Activated CD4-positive, alpha-beta memory T cell treated with anti-CD3 and anti-CD28 coated beads, Interleukin-2, amount 10 ng/mL, durations not matched to agents 7 days and 5 days (primary cell): Measurements from ENCODE around the gene AP1G1. TPM values are rescaled to one million over a fixed set of nuclear protein-coding genes. Genes with fewer than 3 reads are reported as not detected.
"Not testable (repeated sequence)": the region's sequence is repeated elsewhere in the genome, so short reads cannot be mapped to it uniquely, and the experiment has no call there.

Source experiments
- CTCF ChIA-PET: fragments of 350-600 bp; sonication (Branson Sonifier 250); formaldehyde crosslinking; loops from one replicate; lab custom pipeline; 2021; ENCODE audit warnings: antibody characterized with exemption, inconsistent platforms; lab: Charles Lee
- POLR2A ChIA-PET: fragments of 350-600 bp; sonication (Branson Sonifier 250); formaldehyde crosslinking; loops from one replicate; lab custom pipeline; 2021; ENCODE audit warnings: antibody characterized with exemption; lab: Charles Lee
- DNase-seq: peaks from one replicate; pipeline ENCODE4 v3.0.0-alpha.2; 2020
- H3K27ac Mint-ChIP-seq: one replicate; pipeline ENCODE4 v1.8.0; 2021; ENCODE audit warnings: mild to moderate bottlenecking, mixed read lengths
- H3K27me3 Mint-ChIP-seq: one replicate; pipeline ENCODE4 v1.8.0; 2021; ENCODE audit warnings: mixed read lengths
- H3K36me3 Mint-ChIP-seq: one replicate; pipeline ENCODE4 v1.8.0; 2021; ENCODE audit warnings: low read depth, mixed read lengths
- H3K4me1 Mint-ChIP-seq: one replicate; pipeline ENCODE4 v1.8.0; 2021; ENCODE audit warnings: mixed read lengths
- H3K4me3 Mint-ChIP-seq: one replicate; pipeline ENCODE4 v1.8.0; 2021; ENCODE audit warnings: mild to moderate bottlenecking, mixed read lengths
- H3K9me3 Mint-ChIP-seq: one replicate; pipeline ENCODE4 v1.8.0; 2021; ENCODE audit warnings: mixed read lengths
- total RNA-seq, 2 experiments: library from RNA; stranded (reverse); gene quantifications; one replicate each; pipeline ENCODE4 v1.2.3, GENCODE V29; 2021

The AP1G1 gene
- total RNA-seq, 2 experiments from 2014 or later, result 78.7 to 82.6 TPM

DNA sequence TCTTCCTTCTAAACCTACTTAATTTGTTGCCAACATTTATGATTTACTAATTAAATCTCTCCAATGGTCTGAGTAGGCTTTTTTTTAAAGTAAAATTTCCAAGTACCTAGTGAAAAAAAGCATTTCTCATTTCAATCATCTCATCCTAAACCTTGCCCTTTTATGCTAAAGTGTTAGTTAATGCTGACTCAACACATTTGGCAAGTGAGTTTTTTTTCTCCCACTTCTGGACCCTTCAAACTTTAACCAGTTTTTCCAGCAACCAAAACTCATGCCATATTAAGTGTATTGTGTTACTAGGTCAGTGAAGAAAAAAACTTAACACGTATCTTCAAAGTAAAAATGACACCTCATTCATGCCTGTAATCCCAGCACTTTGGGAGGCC is 5.3 kb downstream of the AP1G1 start:
- Mint-ChIP-seq H3K4me1 (peaks cover 26% of the 10 kb centered on the region), H3K9me3 (no peaks in the 10 kb centered on the region), H3K27me3 (no peaks in the 10 kb centered on the region), H3K4me3 (no peak overlapping the region), H3K27ac (no peak overlapping the region), H3K36me3 (peaks cover 19% of the 10 kb centered on the region)
- ChIA-PET POLR2A (interaction anchor here (1.3 kb wide), 1 partner anchor 92 kb away, joined by 4 read pairs; the partner anchor contains the start of gene IST1), CTCF (interaction anchor here (1.3 kb wide), 1 partner anchor 79 kb away, joined by 5 read pairs; no protein-coding TSS in a partner anchor)
- no peak for DNase-seq

DNA sequence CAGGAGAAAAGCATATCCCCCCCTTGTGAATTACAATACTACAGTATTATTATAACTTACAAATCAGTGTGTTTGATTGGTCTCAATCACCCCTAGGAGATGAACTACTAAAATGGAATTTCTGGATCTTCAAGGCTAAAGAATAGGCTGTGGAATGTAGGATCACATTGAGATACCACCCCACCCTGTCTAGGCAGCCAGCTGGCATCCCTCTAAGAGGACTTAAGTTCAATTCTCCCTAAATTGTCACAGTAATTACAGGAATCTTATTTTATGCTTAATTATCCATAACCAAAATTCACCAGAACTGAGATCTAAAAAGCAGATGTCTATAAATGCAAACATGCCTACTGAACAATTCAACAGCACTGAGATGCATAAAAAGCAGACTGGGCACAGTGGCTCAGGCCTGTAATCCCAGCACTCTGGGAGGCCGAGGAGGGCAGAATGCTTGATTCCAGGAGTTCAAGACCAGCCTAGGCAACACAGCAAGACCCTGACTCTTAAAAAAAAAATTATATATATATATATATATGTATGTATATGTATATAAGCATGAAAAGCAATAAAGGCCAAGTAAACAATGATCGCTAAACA is 12.0 kb downstream of the AP1G1 start:
- H3K27me3 Mint-ChIP-seq, result no peaks in the 10 kb centered on the region
- ChIA-PET CTCF (no interaction called here), POLR2A (no interaction called here)
- H3K36me3 Mint-ChIP-seq, result peaks cover 30% of the 10 kb centered on the region
- H3K27ac Mint-ChIP-seq, result no peak overlapping the region
- H3K9me3 Mint-ChIP-seq, result no peaks in the 10 kb centered on the region
- H3K4me3 Mint-ChIP-seq, result no peak overlapping the region
- no peak for DNase-seq
- peaks cover 33% of the 10 kb centered on the region for H3K4me1 Mint-ChIP-seq

DNA sequence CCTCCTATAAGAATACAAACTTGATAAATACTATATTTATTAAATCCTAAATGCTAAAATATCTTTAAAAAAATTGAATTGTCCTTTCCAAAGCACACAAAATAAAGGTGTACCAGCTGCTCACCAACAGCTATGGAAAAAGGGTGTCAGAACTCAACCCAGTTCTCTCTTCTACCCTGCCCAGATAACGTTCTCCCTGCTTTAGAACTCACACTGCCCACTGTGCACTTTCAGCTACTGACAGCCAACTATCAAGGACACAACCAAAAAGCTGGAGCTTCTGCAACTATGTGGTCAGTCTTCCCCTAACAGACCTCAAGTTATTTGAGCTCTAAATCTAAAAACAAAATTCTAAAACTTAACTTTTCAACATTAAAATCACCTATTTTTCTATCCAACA is 13.7 kb downstream of the AP1G1 start:
- Mint-ChIP-seq H3K9me3 (no peaks in the 10 kb centered on the region), H3K4me3 (no peak overlapping the region), H3K4me1 (peaks cover 38% of the 10 kb centered on the region), H3K27ac (no peak overlapping the region), H3K27me3 (no peaks in the 10 kb centered on the region), H3K36me3 (peaks cover 29% of the 10 kb centered on the region)
- ChIA-PET CTCF (interaction anchor here (0.6 to 1.9 kb wide), 3 partner anchors 59 to 88 kb away, joined by 3 to 7 read pairs (median 3); no protein-coding TSS in a partner anchor), POLR2A (interaction anchor here (0.9 to 1.9 kb wide), 6 partner anchors 13 to 101 kb away, joined by 3 to 13 read pairs (median 4); partner anchors contain the start of genes AP1G1, IST1 and ZNF821)
- DNase-seq, result no peak

DNA sequence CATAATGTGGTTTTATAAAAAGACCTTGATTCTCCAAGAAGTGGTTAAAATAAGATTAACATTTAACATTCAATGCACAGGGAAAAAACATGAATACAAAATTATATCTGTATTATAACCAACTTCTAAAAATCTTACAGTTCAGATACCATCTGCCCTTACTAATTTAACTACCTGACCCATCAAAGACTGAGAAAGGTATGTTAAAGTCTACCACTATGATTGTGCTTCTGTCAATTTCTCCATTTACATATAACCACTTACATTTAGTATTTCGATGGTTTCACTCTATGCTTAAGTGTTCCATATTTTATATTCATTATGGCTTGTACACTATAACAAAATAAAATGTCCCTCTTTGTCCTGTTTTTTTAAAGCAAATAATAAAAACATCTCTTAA is 14.6 kb downstream of the AP1G1 start:
- no peak for DNase-seq
- Mint-ChIP-seq H3K9me3 (no peaks in the 10 kb centered on the region), H3K36me3 (peaks cover 36% of the 10 kb centered on the region), H3K27me3 (no peaks in the 10 kb centered on the region), H3K4me1 (peaks cover 41% of the 10 kb centered on the region), H3K4me3 (no peak overlapping the region), H3K27ac (no peak overlapping the region)
- ChIA-PET CTCF (interaction anchor here (1.9 kb wide), 1 partner anchor 89 kb away, joined by 7 read pairs; no protein-coding TSS in a partner anchor), POLR2A (interaction anchor here (1.0 to 1.9 kb wide), 5 partner anchors 14 to 160 kb away, joined by 3 to 13 read pairs (median 3); partner anchors contain the start of gene AP1G1)

DNA sequence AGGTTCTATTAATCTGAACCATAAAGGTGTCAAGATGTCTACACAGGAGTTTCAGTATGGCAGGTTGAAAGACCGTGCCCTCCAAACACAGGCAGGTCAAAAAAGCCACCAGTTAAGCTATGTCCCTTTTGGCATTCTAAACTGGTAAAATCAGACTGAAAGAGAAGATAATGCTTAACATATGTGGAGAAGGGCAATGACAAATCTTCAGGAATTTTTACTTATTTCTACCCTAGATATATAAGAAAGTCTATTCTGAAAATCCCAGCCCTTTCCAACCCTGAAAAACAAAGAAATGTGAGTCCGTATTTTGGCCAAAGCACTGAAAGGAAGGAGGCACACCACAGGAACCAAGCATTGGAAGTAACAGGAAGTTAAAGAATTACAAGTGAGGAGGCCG is 16.5 kb downstream of the AP1G1 start:
- no peak overlapping the region for H3K4me3 Mint-ChIP-seq
- no peaks in the 10 kb centered on the region for H3K27me3 Mint-ChIP-seq
- no peak for DNase-seq
- peaks cover 43% of the 10 kb centered on the region for H3K4me1 Mint-ChIP-seq
- H3K36me3 Mint-ChIP-seq, result peaks cover 48% of the 10 kb centered on the region
- POLR2A ChIA-PET, result no interaction called here
- no peak overlapping the region for H3K27ac Mint-ChIP-seq
- H3K9me3 Mint-ChIP-seq, result no peaks in the 10 kb centered on the region
- CTCF ChIA-PET, result no interaction called here

DNA sequence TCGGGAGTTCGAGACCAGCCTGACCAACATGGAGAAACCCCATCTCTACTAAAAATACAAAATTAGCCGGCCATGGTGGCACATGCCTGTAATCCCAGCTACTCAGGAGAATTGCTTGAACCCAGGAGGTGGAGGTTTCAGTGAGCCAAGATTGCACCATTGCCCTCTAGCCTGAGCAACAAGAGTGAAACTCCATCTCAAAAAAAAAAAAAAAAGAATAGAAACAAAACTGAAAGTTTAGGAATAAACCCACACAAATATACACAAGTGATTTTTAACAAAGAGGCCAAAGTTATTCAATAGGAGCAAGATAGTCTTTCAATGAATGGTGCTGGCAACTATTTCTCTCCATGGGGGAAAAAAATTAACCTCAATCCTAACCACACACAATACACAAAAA is 18.3 kb downstream of the AP1G1 start:
- peaks cover 31% of the 10 kb centered on the region for H3K4me1 Mint-ChIP-seq
- H3K4me3 Mint-ChIP-seq, H3K27me3 Mint-ChIP-seq, DNase-seq, H3K27ac Mint-ChIP-seq, H3K9me3 Mint-ChIP-seq: not testable (repeated sequence)
- ChIA-PET CTCF (interaction anchor here (0.7 to 2.1 kb wide), 3 partner anchors 17 to 171 kb away, joined by 3 to 9 read pairs (median 3); no protein-coding TSS in a partner anchor), POLR2A (interaction anchor here (1.4 kb wide), 1 partner anchor 17 kb away, joined by 3 read pairs; no protein-coding TSS in a partner anchor)
- H3K36me3 Mint-ChIP-seq, result peaks cover 39% of the 10 kb centered on the region

DNA sequence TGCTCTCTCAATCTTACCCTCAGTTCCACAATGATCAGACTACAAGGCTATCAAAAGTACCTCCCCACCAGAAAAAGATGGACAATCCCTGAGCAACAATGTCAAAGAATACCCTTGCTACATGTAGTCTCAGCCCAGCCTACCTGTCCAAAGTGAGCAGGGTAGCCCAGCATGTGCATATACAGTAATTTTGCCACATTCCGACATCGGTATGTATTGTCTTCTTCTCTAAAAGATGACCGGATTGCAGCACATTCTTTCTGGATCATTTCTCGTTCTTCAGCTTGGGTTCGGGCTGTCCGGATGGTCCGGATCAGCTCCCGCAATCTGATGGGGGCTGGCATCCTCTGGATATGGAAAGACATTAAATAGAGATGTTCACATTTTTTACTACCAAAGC is 19.5 kb downstream of the AP1G1 start:
- Mint-ChIP-seq H3K4me3 (no peak overlapping the region), H3K36me3 (peaks cover 39% of the 10 kb centered on the region), H3K27ac (no peak overlapping the region), H3K9me3 (no peaks in the 10 kb centered on the region), H3K27me3 (no peaks in the 10 kb centered on the region), H3K4me1 (peaks cover 27% of the 10 kb centered on the region)
- no peak for DNase-seq
- POLR2A ChIA-PET, result interaction anchor here (1.1 to 1.7 kb wide), 2 partner anchors 12 to 148 kb away, joined by 3 read pairs; no protein-coding TSS in a partner anchor
- CTCF ChIA-PET, result interaction anchor here (1.2 to 2.1 kb wide), 2 partner anchors 18 to 172 kb away, joined by 3 to 9 read pairs; no protein-coding TSS in a partner anchor

DNA sequence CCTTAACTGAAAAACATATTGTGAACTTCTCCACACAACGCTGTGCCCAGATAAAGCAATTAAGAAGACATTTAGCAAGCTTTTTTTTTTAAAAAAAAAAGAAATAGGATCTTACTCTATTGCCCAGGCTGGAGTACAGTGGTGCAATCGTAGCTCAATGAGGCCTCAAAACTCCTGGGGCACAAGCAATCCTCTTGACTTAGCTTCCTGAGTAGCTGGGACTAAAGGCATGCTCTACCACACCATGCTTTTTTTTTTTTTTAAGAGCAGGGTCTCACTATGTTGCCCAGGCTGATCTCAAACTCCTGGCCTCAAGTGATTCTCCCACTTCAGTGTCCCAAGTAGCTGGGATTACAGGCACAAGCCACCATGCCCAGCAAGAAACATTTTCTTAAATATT is 20.1 kb downstream of the AP1G1 start:
- ChIA-PET POLR2A (interaction anchor here (1.7 kb wide), 1 partner anchor 11 kb away, joined by 3 read pairs; no protein-coding TSS in a partner anchor), CTCF (no interaction called here)
- peaks cover 39% of the 10 kb centered on the region for H3K36me3 Mint-ChIP-seq
- H3K9me3 Mint-ChIP-seq, result no peaks in the 10 kb centered on the region
- no peak overlapping the region for H3K27ac Mint-ChIP-seq
- no peak for DNase-seq
- no peak overlapping the region for H3K4me3 Mint-ChIP-seq
- H3K27me3 Mint-ChIP-seq, result no peaks in the 10 kb centered on the region
- peaks cover 27% of the 10 kb centered on the region for H3K4me1 Mint-ChIP-seq

DNA sequence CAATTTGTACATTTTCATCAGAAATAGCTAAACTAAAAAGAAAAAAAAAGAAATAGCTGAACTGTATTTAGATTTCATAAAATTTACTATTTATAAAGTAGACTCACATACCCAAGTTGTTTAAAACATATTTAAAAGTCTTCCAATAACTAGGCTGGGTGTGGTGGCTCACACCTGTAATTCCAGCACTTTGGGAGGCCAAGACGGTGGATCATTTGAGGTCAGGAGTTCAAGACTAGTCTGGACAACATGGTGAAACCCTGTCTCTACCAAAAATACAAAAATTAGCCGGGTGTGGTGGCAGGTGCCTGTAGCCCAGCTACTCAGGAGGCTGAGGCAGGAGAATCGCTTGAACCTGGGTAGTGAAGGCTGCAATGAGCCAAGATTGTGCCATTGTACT is 23.5 kb downstream of the AP1G1 start:
- H3K4me1 Mint-ChIP-seq, H3K4me3 Mint-ChIP-seq, H3K27me3 Mint-ChIP-seq, DNase-seq, POLR2A ChIA-PET, H3K9me3 Mint-ChIP-seq, H3K27ac Mint-ChIP-seq: not testable (repeated sequence)
- peaks cover 33% of the 10 kb centered on the region for H3K36me3 Mint-ChIP-seq
- CTCF ChIA-PET, result interaction anchor here (0.6 kb wide), 1 partner anchor 101 kb away, joined by 3 read pairs; no protein-coding TSS in a partner anchor

DNA sequence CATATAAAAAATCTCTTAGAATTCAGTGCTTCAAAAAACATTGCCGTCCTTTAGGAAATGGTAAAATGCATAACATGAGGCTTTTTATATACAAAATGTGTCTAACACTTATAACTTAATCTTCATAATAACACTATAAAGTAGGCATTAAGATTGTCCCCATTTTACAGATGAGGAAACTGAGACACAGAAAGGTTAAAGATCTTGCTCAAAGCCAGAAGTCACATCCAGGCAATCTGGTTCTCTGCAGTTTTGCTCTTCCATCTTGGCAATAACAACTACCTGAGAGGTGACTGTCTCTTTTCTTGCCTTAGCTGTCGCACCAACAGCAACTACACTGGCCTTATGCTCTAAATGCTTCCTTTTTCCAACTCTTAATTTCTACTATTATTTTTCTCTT is 24.5 kb downstream of the AP1G1 start:
- ChIA-PET POLR2A (no interaction called here), CTCF (no interaction called here)
- Mint-ChIP-seq H3K4me1 (peaks cover 3% of the 10 kb centered on the region), H3K27me3 (no peaks in the 10 kb centered on the region), H3K27ac (no peak overlapping the region), H3K9me3 (no peaks in the 10 kb centered on the region), H3K4me3 (no peak overlapping the region), H3K36me3 (peaks cover 27% of the 10 kb centered on the region)
- no peak for DNase-seq

DNA sequence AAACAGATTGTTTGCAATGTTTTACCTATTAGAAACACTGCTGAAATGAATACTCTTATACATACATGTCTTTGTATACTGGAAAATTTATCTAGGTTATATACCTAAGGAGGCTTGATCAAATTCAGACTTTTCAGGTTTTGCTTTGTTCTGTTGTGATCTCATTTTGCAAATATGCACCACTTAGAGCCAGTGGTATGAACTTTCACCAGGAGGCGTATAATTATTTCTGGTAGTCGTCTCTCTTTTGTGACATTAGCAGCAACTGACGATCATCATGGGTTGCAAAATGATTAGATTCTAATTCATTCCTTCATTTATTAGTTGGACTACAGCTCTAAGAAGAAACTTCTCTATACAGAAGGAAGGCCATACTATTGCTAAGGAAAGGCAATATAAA is 26.9 kb downstream of the AP1G1 start:
- Mint-ChIP-seq H3K36me3 (peaks cover 21% of the 10 kb centered on the region), H3K4me1 (peaks cover 14% of the 10 kb centered on the region), H3K27me3 (no peaks in the 10 kb centered on the region), H3K4me3 (no peak overlapping the region), H3K27ac (no peak overlapping the region), H3K9me3 (no peaks in the 10 kb centered on the region)
- POLR2A ChIA-PET, result interaction anchor here (2.3 kb wide), 1 partner anchor 27 kb away, joined by 6 read pairs; the partner anchor contains the start of gene AP1G1
- CTCF ChIA-PET, result interaction anchor here (2.3 kb wide), 1 partner anchor 180 kb away, joined by 8 read pairs; no protein-coding TSS in a partner anchor
- no peak for DNase-seq

DNA sequence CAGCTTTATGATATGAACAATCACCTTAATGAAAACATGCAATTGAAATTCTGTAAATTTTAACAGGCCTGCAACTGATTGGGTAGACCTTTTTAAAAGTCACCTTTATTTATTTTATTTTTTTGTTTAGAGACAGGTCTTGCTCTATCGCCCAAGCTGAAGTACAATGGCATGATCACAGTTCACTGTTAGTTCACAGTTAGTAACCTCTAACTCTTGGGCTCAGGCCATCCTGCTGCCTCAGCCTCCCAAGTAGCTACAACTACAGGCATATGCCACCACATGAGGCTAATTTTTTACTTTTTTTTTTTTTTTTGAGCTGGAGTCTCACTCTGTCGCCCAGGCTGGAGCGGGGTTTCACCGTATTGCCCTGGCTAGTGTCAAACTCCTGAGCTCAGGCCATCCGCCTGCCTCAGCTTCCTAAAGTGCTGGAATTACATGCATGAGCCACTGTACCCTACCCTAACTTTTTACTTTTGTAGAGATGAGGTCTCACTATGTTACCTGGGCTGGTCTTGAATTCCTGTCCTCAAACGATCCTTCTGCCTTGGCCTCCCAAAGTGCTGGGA is 28.0 kb downstream of the AP1G1 start:
- H3K4me3 Mint-ChIP-seq, result no peak overlapping the region
- ChIA-PET POLR2A (interaction anchor here (2.3 kb wide), 1 partner anchor 28 kb away, joined by 6 read pairs; the partner anchor contains the start of gene AP1G1), CTCF (interaction anchor here (2.3 kb wide), 1 partner anchor 181 kb away, joined by 8 read pairs; no protein-coding TSS in a partner anchor)
- no peak overlapping the region for H3K27ac Mint-ChIP-seq
- H3K36me3 Mint-ChIP-seq, result peaks cover 25% of the 10 kb centered on the region
- H3K9me3 Mint-ChIP-seq, result no peaks in the 10 kb centered on the region
- peaks cover 25% of the 10 kb centered on the region for H3K4me1 Mint-ChIP-seq
- no peak for DNase-seq
- no peaks in the 10 kb centered on the region for H3K27me3 Mint-ChIP-seq

DNA sequence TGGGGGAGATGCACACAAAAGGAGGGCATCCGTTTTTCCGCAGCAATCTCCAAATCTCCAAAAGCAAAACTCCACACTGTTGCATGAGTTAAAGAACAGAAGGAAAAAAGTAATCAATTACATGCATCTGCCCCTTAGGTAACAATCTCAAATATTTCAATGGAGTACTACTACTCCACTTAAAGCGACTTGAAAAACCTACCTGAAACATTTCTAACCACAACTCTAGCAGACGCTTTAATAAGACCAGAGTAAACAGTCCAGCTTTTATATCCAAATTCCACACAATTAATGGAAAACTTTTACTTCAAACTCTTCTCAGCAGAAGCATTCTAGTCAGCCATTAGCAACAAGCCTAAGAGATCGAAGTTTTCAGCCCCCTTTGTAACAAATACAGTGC is 29.9 kb downstream of the AP1G1 start:
- Mint-ChIP-seq H3K27ac (no peak overlapping the region), H3K9me3 (no peaks in the 10 kb centered on the region), H3K27me3 (no peaks in the 10 kb centered on the region), H3K4me1 (peaks cover 29% of the 10 kb centered on the region), H3K36me3 (peaks cover 35% of the 10 kb centered on the region), H3K4me3 (no peak overlapping the region)
- DNase-seq, result no peak
- POLR2A ChIA-PET, result no interaction called here
- CTCF ChIA-PET, result no interaction called here
